ENCODE results near the gene PPIH.
"Not testable (repeated sequence)": the region's sequence is repeated elsewhere in the genome, so short reads cannot be mapped to it uniquely, and the experiment has no call there.

The PPIH gene

DNA sequence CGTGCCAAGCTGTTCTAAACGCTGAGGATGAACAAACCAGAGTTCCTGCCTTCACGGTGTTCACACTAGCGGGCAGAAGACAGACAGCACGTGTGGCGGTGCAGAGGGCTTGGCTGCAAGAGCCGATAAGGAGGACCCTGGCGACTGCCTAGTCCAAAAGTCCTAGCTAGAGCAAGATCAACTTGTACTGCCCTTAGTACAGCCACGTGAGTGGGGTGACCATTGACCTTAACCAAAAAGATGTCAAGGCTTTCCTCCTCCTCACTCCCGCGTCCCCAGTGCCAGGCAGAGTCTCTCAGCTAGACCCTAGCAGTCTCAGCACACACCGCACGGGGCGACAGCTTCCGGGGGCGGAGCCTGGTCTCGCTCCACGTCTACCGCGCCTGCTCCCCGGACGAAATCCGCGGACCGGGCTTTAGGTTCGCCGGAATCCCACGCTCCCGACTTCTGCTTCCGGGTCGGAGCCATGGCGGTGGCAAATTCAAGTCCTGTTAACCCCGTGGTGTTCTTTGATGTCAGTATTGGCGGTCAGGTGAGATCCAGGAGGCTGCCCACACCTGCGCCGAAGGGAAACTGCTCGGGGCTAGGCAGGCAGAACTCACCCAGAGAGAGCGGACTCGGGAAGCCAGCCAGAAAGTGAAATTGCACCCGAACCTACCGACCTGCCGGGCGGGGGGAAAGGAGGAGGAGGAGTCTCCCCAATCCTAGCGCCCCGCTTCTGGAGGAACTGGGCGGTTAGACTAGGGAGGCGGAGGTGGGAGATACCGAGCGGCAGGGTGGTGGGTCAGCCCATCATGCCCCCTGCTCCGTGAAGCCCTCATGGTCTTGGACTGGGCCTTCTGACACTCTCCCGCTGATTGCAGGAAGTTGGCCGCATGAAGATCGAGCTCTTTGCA, at the start of gene PPIH:
Gene PPIH, plus strand, starts transcription at position 443 of the 896 bp plus-strand sequence. Its CDS starts 24 bp downstream, at position 467.
- DNase-seq (ENCODE audit: low read depth in 1 of 2, low spot score in 1 of 2): peak; percentile 85 to 95

DNA sequence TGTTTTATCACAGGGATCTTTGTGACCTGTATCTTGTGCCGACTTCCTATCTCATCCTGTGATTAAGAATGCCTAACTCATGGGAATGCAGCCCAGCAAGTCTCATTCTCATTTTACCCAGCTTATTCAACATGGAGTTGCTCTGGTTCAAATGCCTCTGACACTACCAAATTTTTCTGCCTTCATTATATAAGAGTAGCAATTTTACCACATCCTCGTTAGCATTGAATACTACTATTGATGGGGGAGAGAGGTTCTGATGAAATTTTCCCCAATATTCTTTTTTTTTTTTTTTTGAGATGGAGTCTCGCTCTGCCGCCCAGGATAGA, 44.5 kb upstream of the PPIH start:
- no peak for DNase-seq (ENCODE audit: low read depth in 1 of 2, low spot score in 1 of 2)

DNA sequence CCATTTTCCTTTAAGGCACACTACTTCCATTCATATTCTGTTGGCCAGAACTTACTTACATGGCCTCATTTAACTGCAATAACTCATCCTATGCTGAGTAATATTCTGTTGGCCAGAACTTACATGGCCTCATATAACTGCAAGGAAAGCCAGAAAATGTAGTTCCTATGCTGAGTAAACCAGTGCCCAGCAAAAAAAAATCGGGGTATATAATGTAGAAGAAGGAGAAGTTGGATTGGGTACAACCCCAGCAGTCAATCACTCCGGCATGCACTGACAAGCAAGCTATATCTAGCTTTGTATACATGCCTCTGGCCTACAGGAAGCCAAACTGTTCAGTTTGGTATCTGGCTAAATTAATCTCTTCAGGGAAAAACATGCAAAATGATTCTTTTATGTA, 39.4 kb upstream of the PPIH start:
- DNase-seq (ENCODE audit: low read depth in 1 of 2, low spot score in 1 of 2): no peak

DNA sequence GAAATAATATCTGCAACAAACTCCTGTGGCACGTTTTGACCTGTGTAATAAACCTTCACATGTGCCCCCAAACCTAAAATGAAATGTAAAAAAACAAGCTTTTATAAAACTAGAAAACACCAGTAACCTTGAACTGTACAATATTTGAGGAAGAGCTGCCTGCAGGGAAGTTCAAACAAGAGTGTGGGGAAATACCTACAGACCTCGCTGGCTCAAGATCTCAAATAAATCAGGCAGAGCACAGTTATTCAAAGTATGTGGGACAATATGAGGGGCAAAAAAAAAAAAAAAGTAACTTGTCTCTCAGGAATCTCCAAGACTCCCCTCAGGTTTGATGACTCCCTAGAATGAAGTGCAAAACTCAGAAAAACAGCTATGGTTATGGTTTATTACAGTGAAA, 37.9 kb upstream of the PPIH start:
- no peak for DNase-seq (ENCODE audit: low read depth in 1 of 2, low spot score in 1 of 2)

DNA sequence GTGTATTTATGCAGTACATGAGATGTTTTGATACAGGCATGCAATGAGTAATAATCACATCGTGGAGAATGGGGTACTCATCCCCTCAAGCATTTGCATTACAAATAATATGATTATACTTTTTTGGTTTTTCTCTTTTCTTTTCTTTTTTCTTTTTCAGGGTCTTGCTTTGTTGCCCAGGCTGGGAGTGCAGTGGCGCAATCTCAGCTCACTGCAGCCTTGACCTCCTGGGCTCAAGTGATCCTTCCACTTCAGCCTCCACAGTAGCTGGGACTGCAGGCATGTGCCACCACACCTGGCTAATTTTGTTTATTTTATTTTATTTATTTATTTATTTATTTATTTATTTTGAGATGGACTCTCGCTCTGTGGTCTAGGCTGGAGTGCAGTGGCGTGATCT, 37.0 kb upstream of the PPIH start:
- DNase-seq (ENCODE audit: low read depth in 1 of 2, low spot score in 1 of 2): not testable (repeated sequence)

DNA sequence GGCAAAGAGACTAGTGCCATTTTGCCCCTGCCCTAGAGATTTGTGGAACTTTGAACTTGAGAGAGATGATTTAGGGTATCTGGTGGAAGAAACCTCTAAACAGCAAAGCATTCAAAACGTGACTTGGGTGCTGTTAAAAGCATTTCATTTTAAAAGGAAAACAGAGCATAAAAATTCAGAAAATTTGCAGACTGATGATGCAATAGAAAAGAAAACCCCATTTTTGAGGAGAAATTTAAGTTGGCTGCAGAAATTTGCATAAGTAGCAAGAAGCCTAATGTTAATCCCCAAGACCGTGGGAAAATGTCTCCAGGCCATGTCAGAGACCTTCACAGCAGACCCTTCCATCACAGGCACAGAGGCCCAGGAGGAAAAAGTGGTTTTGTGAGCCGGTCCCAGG, 31.0 kb upstream of the PPIH start:
- not testable (repeated sequence) for DNase-seq (ENCODE audit: low read depth in 1 of 2, low spot score in 1 of 2)

DNA sequence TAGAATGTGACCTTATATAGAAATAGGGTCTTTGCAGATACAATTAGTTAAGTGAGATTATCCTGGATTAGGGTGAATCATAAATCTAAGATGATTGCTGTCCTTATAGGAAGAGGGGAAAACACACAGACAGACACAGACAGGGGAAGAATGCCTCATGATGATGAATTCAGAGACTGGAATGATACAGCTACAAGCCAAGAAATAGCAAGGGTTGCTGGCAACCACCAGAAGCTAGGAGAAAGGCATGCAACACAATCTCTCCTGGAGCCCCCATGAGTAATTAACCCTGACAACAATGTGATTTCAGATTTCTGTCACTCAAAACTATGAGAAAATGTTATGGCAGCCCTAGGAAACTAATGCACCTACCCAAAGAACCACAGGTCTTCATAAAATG, 19.1 kb upstream of the PPIH start:
- no peak for DNase-seq (ENCODE audit: low read depth in 1 of 2, low spot score in 1 of 2)

DNA sequence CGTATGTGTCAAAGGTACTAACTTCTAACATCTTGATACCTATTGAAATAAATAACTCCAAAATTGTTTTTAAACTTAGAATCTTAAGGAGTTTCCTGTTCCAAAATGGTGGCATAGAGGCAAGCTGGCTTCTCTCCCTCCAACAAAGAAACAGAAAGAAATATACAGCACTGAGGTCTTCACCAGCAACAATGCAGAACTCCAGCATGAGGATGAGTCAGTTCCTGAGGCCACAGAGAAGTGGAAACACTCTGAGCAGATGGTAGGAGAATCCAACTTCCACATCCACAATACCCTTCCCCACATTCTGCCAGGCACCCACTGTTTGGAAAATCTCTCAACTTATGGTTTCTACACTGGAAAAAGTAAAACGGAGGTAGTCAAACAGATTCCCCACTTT, 12.2 kb upstream of the PPIH start:
- DNase-seq (ENCODE audit: low read depth in 1 of 2, low spot score in 1 of 2): no peak

DNA sequence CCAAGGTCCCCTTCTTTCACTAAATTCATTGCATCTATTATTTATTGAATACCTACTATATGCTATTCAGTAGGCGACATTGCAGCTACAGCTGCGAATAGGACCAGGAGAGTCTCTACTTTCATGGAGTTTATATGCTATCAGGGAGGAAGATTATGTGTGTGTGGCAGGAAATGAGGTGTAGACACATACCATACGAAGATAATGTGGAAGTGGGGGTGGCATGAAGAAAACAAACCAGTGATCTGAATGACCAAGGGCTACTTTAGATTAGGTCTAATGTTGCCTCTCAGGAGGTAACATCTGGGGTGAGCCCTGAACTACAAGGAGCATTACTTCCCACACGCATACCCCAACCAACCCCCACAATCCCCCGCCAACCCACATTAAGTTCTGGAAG, 1.0 kb upstream of the PPIH start:
- DNase-seq (ENCODE audit: low read depth in 1 of 2, low spot score in 1 of 2): no peak

DNA sequence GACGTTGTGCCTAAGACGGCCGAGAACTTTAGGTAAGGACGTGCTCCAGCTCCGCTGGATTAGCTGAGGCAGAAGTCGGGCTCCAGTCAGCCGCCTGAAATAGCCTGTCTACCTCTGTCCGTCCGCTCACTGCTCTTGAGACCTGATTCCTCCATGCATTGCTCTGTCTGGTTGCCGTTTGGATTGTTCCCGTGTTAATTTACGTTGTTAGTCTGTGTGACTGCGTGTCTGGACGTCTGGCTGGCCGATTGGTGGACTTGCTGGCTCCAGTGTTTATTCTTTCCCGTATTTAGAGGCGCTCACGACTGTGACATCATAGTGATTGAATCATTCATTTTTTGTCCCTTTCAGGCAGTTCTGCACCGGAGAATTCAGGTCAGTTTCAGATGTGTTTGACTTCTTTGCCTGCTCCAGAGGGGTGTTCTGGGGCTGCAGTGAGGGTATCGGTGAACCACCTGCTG, 684 bp downstream of the PPIH start:
- DNase-seq (ENCODE audit: low read depth in 1 of 2, low spot score in 1 of 2): no peak

DNA sequence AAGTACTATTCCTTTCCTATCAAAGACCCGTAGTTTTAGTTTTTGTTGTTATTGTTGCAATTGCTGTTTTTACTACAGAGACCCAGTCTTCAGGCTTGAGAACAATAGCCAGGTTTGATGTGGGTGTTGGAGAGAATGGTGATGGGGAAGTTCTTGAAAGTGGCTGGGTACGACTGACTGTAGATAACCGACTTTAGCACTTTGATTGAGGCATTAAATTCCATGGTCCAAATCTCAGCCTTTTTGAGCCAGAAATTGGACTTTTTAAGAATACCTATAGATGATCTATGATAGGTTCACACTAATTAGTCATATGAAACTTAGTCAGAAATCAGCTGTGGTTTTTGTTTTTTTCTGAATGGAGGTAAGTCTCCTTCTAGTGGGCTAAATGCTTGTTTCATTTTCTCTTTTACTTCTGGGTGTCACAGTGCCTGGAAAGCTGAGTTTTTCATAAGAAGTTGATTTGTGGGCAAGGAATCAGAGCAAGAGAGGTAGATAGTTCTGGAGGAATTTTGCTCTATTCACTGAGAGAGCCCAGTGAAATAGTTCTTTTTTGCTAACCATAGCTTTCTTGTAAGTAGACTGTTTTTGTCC, 2.8 kb downstream of the PPIH start:
- no peak for DNase-seq (ENCODE audit: low read depth in 1 of 2, low spot score in 1 of 2)

DNA sequence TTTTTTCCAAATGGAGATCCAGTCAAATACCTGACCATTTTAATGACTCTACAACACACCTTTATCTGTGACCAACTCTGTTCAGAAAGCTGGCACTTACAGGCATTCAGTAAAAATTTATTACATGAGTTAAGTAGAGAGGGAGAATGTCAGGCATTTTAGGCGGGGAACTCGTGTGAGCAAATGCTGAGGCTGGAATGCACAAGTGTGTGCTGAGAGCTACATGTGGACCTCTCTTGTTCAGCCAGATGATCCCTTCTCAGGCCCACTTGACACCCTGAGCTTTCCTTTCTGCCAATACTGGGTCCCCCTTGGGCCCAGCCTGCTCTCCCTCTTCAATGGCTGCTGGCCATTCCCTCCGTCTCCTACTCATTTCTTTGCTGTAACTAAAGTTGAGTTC, 11.7 kb downstream of the PPIH start:
- DNase-seq (ENCODE audit: low read depth in 1 of 2, low spot score in 1 of 2): no peak

DNA sequence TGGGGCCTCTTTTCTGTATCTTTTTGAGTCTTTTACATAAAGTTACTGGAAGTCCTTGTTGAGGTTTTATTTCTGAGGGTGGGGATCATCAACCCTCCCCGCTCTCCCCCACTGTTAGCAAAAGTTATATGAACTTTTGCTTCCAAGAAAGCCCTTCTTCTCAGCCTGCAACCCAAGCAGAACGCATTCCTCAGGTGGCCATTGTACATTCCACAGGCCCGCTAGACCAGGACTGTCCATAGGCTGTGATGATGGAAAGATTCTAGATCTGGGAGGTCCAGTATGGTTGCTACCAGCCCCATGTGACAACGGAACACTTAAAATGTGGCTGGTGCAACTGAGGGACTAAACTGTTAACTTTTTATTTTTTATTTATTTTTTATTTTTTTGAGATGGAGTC, 12.2 kb downstream of the PPIH start:
- DNase-seq (ENCODE audit: low read depth in 1 of 2, low spot score in 1 of 2): no peak

DNA sequence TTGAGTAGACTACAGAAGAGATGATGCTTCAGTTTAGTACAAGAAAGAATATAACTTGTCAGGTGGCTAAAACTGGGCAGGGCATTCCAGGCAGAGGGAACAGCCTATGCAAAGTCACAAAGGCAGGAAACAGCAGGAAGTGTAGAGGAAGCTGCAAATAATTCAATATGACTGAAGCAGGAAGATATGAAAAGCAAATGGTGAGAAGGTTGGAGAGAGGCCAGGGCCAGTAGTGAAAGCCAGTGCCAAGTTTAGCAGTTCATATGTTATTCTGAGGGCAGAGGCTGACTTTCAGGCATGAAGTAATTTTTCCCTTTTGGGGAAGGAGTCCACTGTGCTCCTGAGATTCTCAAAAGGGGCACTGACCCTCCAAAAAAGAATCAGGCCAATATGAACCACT, 16.0 kb downstream of the PPIH start:
- no peak for DNase-seq (ENCODE audit: low read depth in 1 of 2, low spot score in 1 of 2)

DNA sequence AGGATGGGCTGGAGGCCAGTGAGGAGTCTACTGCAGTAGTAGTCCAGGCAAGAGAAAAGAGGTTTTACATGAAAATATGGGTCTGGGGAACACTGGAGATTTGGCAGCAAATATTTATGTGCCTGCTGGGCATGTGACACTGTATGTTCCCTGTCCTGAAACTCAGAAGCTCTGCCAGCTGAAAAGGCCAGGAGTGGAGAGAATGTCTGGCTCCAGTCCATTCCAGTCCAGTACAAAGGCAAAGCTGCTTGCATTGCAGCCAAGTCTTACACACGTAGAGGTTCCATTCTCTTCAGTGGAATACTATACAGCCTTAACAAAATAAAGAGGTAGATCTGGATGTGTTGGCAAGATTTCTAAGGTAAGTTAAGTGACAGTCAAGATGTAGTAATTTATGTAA, 16.5 kb downstream of the PPIH start:
- no peak for DNase-seq (ENCODE audit: low read depth in 1 of 2, low spot score in 1 of 2)

DNA sequence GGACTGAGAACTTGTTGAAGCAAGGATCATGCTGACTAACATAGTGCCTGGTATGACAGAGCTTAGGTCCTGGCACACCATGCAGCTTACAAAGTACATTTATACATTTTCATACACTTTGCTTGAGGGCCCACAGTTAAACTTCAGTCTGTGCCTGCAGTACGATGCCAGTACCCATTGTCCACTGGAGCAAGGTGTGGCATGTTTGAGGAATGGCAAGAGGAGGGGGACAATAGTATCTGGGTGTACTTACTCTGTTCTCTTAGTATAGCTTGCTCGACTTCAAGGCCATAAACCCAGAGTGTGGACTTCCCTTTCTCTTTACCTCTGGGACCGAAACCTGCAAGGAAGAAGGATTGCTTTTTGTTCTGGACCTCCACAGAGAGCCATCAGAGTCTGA, 17.2 kb downstream of the PPIH start:
- no peak for DNase-seq (ENCODE audit: low read depth in 1 of 2, low spot score in 1 of 2)

DNA sequence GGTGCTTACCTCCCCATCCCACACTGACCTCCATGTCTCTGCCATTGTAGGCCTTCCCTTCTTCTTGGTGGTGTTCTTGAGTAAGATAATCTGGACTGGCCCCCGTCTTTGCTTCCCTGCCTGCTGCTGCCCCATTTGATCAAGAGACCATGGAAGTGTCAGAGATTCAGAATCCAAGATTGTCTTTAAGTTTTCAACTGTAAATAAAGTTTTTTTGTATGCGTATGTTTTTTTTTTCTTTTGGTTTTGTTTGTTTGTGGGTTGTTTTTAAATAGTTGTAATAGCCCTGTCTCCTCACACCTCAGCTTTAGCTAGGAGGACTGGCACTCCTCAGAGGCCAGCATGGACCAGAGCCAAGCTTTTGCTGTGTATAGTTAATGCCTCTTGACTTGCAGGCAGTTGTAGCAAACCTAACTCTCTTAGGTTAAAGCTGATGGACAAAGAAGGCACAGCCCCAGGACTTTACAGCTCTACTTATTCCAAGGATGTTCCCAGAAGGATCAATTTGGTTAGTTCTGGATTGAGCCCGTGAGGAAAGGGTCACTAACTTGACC, 18.4 kb downstream of the PPIH start:
- no peak for DNase-seq (ENCODE audit: low read depth in 1 of 2, low spot score in 1 of 2)

DNA sequence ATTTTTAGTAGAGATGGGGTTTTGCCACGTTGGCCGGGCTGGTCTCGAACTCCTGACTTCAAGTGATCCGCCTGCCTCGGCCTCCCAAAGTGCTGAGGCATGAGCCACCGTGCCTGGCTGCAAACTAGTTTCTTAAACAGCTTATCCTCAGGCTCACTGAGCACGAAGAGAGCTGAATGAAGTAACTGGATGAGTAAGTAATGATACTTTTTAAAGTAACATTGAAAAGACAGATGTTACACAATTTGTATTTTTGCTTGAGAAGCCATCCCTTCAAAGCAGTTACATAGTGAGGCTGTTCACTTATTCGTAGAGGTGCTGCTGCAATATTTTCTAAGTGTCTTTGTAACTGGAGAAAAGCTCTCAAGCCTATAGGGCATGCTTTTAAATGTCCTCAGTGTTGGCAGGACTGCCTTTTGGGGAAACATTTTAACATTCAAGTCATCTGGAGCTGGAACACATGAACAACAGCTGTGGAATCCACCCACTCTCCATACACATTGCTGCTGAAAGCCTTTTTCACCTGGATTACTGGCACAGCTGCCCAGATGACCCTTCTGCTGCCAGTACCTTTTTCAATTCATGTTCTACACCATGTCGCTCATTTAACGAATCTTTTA, 21.3 kb downstream of the PPIH start:
- no peak for DNase-seq (ENCODE audit: low read depth in 1 of 2, low spot score in 1 of 2)

DNA sequence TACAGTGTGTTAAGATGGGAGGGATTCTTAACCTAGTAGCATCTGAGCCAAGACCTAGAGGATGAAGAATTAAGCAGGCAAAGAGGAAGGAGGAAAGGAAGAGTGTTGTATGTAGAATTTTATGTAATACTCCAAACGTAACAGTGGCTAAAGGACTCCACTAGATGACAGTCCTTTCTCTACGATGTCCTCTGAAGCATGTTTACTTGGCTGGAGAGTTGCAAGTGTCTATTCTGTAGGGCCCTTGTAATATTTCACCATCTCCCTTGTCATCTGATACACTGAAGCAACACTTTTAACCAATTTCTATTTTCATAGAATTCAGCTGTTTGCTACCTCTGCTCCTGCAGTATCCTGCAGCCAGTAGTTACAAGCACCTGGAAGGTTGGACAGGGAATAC, 21.8 kb downstream of the PPIH start:
- DNase-seq (ENCODE audit: low read depth in 1 of 2, low spot score in 1 of 2): no peak

DNA sequence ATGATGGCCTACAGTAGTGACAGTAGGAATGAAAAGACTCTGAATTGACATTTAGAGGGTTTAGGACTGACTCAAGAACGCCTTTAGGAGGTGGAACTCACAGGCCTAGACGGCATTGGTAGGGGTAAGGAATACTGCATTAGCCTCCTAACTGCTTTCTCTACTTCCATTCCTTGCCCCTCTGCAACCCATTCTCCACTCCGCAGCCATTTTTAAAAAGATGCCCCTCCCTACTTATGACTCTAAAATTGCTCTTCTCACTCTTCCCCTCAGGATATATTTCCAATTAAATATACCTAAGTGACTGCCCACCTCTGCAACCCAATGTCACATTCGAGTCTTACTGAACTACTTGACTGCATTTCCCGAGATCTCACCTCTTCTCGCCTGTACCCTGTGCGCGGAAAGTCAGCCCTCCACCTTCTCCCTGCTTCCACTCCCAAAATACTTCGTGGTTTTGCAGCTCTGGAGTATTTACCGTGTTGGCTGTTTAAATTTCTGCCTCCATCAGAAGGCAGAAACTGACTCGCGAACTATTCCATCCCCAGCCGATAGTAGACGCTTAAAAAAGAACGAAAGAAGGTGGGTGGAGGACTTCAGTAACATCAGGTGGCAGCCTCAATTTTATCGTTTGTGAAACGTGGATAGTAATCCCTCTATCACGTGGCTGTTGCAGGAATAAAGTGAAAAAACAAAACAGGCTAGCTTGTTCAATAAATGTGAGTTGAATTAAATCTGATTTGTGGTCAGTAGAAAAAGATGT, 22.9 kb downstream of the PPIH start:
- DNase-seq (ENCODE audit: low read depth in 1 of 2, low spot score in 1 of 2): peak in 1 of 2 donors; percentile 28

DNA sequence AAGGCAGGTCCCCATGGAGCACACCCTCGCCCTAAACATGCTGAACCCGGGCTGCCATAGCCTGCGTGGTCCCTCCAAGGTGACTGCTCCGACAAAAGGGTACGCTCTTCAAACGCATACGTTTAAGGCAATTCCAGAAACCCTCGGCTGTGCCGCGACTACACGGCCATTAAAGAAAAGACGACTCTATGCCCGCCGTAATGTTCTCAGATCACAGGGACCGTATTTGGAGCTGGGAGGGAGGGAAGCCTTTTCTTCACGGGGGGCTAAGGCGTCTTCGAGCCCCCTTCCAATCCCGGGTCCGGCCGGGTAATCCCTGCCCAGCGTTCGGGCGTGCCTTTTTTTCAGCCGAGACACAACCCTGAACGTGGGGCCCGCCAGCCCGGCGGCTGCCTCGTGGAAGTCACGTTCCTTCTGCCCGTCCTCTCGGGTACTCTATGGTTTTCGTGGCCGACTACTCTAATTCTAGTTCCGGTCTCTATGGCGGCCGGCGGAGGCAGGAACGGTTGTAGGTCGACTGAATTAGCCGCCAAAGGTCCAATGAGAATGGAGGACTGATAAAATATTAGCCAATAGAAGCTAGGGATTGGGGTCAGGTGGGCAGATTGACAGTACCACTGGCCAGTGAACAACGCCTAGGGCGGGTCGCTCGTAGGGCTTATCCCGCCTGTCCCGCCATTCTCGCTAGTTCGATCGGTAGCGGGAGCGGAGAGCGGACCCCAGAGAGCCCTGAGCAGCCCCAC, 23.7 kb downstream of the PPIH start, which contains the start of gene YBX1:
Gene YBX1, plus strand, starts transcription at position 678 of the 743 bp plus-strand sequence. CDS start 148 bp downstream, outside the sequence.
- DNase-seq (ENCODE audit: low read depth in 1 of 2, low spot score in 1 of 2): peak; percentile 85 to 95
